GM19467 (cell line): Measurements from ENCODE around the gene MELTF.

Experiments
- ATAC-seq: cut with Tn5 transposase; IDR thresholded peaks from one replicate; pipeline ENCODE4 v1.9.1; 2021; ENCODE audit warnings: mild to moderate bottlenecking, moderate library complexity; ENCODE audit not compliant: unreplicated experiment

Gene MELTF

GRCh38 chr3:196969660-196970546 lies 59.7 kb downstream of the MELTF start:
- ATAC-seq, result peak; percentile 64

GRCh38 chr3:196969134-196969659 lies 60.4 kb downstream of the MELTF start:
- peak; percentile 38 for ATAC-seq

DNA sequence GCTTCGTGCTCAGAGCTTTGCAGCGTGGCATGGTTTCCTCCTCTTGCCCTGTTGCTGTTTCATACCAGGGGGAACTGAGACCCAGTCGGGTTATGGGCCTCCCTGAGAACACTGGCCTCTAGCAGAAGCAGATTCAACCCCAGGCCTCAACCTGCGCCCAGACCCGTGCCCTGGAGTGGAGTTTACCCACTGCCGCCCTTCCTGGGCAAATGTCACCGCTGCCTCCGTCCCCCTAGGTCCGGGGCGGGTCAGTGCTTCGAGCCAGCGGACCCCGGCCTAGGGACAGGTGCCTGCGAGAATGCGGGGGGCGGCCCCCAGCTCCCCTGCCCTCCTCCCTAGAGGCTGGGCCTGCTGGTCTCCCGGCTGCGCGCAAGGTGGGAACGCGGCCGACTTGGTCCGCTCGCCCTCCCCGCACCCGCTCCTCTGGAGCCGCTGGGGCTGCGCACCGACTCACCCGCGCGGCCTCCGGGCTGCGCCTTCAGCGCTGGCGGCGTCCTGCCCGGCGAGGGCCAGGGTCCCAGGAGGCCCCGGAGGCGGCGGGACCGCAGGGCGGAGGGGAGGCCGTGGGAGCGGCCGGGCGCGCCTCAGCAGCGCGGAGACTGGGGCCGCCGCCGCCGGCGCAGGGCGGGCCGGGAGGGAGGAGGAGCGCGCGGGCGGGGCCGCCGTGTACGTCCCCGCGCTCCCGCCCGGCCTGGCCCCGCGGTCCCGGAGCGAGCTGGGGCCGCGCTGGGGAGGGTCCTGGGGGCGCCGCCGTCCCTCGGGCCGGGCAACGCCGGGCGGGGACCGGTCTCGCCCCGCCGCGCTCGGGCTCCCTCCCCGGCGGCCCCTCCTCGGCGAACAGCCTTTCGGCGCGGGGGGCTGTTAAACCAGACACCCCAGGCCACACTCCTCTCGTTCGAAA lies 61.1 kb downstream of the MELTF start, which contains the start of gene PIGZ:
Gene PIGZ (minus strand): TSS at position 601 of the 901 bp plus-strand sequence. CDS start 16,802 bp downstream, outside the sequence.
- ATAC-seq, result peak; percentile 52

- no peak for ATAC-seq
These were observed 62.0 kb downstream of the MELTF start for GRCh38 chr3:196967412-196968232.

DNA sequence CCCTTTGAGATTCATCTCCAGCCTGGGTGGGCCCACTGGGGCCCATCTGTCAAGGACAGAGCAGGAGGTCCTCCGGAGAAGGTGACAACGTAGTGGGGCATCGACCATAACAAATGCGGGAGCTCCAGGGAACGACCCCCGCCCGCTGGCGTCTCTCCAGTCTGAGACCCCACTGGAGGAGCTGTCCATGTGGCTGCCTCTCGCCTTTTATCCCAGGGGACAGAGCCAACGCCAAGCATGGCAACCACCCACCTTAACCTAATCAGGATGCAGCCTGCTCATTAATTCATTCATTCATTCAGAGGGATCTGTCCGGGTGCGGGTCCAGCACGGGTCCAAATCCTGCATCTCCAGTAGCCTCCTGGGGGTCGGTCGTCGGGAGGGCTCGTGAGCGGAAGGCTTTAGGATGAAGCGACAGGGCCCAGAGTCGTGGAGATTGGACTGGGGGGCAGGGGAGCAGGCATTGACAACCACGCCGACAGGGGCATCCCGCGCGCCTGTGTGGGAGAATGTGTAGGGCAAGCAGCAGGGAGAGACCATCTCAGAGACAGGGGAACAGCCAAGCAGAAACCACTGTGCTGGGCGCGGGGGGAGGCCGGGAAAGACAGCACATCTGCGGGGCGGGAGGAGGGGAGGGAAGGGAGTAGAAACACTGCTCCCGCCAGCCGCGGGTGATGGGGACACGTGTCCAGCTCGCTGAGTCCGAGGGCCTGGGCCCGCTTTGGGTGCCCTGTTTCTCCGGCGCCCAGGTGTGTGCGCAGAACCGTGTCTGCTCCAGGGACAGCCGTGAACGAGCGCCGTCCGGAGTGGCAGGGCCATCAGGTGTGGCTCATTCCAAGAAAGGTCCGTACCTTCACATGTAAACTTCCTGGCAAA lies 62.9 kb downstream of the MELTF start:
- ATAC-seq, result no peak

GRCh38 chr3:196965804-196966173 lies 63.8 kb downstream of the MELTF start:
- ATAC-seq, result no peak

DNA sequence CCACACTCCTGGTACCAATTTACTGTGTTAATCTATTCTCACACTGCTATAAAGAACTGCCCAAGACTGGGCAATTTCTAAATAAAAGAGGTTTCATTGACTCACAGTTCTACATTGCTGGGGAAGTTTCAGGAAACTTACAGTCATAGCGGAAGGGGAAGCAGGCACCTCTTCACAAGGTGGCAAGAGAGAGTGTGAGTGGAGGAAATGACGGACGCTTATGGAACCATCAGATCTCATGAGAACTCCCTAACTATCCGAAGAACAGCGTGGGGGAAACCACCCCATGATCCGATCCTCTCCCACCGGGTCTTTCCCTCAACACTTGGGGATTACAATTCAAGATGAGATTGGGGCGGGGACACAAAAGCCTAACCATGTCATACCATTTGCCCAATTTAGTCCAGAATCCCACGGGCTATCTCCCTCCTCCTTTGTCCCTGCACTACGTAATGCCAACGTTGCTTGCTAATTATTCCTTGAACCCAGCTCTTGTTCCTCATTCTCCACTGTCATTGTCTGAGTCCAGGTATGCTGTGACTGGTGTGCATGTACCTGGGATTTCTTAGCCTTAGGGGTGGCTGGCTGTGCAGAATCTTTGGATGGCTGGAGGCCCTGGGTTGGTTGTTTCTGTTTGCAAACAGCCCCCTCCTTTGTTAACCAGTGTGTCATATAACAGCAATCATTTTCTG lies 64.4 kb downstream of the MELTF start:
- ATAC-seq, result no peak

DNA sequence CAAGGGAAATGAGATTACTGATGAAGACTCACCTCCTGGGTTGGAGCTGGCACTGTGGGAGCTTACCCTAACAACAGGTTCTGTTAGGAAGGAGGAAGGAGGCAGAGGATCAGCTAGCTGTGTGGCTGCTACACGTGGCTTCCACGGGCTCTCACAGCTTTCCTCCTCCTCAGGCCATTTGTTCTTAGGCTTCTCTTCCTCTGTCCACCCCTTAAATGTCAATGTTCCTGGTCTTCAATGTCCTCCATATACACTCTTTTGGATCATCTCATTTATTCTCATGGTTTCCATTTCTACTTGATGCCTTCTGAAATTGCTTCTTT lies 66.0 kb downstream of the MELTF start:
- no peak for ATAC-seq

DNA sequence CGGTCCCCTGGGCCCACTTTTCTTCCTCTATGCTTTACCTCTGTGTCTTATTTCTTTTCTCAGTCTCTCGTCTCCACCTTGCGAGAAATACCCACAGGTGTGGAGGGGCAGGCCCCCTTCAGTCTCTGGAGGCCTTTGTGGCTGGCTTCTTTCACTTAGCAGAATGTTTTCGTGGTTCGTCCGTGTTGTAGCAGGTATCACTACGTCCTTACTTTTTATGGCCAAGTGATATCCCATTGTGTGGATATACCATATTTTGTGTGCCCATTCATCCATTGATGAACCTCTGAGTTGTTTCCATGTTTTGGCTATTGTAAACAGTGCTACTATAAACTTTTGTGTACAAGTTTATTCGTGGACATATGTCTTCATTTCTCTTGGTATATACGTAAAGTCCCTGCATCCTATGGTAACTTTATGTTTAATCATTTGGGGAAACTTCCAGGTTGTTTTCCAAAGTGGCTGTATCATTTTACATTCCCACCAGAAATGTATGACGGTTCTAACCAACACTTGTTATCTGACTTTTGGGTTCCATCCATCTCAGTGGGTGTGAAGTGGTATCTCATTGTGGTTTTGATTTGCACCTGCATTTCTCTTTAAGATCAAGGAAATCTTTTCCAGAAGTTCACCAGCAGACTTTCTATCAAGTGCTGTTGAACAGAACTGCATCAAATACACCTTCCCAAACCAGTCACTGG lies 66.5 kb downstream of the MELTF start:
- ATAC-seq, result no peak

DNA sequence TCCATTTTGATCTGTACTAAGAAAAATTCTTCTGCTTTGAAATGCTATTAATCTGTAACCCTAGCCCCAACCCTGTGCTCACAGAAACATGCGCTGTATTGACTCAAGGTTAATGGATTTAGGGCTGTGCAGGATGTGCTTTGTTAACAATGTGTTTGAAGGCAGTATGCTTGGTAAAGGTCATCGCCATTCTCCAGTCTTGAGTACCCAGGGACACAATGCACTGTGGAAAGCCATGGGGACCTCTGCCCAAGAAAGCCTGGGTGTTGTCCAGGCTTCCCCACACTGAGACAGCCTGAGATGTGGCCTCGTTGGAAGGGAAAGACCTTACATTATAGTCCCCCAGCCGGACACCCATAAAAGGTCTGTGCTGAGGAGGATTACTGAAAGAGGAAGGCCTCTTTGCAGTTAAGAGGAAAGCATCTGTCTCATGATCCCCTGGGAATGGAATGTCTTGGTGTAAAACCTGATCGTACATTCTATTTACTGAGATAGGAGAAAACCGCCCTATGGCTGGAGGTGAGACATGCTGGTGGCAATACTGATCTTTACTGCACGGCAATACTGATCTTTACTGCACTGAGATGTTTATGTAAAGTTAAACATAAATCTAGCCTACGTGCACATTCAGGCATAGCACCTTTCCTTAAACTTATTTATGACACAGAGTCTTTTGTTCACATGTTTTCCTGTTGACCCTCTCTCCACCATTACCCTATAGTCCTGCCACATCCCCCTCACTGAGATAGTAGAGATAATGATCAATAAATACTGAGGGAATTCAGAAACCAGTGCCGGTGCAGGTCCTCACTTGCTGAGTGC lies 67.3 kb downstream of the MELTF start:
- no peak for ATAC-seq

- no peak for ATAC-seq
These were observed 74.8 kb downstream of the MELTF start for GRCh38 chr3:196954832-196955231.
